ENCODE results near the gene DLX4.

DLX4 gene

GRCh38 chr17:49968405-49969133, 421 bp upstream of the DLX4 start:
- peak in 2 of 56 donors; percentile 8 to 20 for DNase-seq

DNA sequence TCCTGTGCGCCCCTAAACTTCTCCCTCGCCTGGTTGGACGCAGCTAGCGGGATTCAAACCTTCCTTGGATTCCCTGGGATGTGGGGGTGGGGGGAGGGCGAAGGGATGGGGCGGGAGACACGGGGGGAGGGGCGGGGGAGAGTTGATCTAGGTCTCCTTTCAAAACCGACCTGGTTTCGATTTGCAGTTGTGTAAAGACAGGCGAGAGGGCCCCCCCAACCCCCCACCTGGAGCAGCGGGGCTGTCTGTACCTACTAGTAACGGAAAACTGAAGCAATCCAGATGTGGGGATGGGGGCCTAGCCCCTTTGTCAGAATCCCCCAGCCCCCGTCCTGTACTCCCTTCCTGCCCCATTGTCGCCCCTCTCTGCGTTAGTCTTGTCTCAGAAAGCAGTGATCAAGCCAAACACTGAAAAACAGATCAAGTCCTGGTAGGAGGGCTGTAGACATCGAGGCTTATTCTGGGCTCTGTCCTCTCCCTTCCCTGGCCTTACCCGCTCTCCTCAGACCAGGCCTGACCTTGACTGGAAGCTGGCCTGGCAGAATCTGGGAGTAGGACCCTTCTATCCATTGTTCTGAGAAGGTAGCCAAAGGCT, 902 bp downstream of the DLX4 start:
- no peak for DNase-seq

DNA sequence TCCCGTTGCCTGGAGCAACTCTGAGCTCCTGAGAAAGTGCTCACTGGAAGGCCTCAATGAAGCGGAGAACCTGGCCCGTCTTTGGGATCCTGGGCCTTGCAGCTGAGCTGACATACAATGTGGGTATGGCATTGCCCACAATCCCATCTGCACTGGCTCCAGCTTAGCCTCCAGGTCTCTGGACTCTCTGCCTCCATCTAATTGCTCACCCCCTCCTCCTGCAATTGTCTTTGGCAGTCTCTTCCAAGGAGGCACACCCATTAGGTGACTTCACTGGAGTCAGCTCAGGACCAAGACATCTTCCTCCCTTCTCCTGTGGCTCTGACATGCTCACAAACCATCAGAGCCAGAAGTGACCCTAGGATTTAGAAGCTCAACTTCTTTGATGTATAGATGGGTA, 1.5 kb downstream of the DLX4 start:
- DNase-seq: no peak

GRCh38 chr17:49971199-49971847, 2.3 kb downstream of the DLX4 start:
- no peak for DNase-seq

DNA sequence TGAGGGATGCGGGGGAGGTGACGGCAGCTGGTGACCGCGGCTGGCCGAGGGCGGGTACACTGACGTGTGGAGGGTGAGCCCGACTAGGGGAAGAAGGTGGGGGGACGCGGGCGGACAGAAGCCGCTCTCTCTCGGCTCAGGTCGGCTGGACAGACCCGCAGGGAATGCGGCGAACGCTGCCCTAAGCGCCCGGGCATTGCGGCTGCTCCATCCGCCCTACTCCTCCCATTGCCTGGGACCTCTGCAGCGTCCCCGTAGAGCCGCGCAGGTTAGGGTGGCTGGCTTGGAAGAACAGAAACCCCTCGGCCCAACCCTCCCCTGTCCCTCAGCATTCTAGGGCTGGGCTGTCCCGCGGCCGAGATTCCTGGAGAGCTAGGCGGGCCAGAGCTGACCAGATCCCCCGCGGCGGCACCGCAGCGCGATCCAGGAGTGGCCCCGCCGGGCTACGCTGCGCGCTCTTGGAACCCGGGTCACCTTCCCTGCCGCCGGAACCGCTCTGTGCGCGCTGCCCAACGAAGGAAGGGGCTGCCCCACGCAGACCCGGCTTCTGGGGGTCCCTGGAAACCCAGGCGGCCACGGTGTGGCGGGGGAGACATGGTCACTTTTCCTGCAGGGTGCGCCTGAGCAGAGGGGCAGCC, 3.0 kb downstream of the DLX4 start:
- no peak for DNase-seq

DNA sequence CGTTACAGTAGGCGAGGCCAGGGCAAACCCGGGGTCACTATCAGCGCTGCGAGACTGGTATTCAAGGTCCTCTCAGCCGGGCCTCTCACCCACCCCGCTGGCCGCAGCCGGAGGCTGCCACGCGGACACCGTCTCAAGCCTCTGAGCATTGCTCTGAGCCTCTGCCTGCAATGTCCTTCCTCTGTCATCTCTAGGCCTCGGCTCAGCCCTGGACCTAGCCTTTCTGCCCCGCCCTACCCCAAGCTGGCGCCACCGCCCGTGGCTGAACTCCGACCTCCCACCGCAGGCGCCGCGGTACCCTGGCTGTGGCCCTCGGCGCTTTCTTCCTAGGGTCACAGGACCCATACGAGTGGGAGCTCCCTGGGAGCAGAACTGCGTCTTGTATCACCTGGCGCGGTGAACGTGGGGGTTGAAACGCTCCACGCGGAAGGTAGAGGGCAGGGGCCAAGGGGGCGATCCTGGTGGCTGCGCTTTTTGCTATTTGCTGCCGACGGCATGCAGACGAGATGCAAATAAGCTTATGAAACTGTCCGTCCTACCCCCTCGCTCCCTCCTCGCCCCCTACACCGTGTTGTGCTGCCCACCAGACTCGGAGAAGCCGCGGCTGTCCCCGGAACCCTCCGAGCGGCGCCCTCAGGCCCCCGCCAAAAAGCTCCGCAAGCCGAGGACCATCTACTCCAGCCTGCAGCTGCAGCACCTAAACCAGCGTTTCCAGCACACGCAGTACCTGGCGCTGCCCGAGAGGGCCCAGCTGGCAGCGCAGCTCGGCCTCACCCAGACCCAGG, 3.7 kb downstream of the DLX4 start:
- no peak for DNase-seq

DNA sequence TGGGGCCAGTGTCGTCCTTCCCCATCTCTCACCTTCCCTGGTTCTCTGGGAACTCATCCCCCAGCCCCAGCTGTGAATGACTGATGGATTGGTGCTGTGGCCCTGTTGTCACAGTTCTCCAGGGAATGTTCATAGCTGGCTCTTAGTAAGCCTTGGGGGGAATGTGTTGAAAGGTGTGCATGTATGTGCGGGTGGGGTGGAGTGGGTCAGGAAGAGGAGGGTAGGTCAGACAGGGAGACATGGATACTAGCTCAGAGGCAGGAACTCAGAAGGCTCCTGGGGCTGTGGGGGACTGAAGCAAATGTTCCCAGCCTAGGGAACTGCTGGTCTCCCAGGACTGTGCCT, 4.3 kb downstream of the DLX4 start:
- no peak for DNase-seq

DNA sequence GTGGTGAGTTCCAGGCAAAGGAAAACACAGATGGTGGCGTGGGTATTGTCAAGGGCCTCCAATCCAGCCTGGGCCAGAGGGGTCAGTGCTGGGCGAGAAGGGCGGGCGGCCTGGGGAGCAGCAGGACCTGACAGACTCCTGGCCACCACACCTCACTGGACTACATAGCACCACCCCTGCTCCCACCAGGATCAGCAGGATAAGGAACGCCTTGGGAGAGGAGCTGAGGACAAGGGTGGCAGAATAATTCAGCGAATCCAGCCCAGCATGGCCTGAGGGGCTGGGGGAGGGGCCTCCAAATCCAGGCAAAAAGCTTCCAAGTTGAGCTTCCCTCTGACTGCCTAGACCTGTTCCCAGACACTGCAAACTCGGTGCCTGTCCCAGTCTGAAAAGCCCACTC, 6.5 kb downstream of the DLX4 start:
- no peak for DNase-seq

DNA sequence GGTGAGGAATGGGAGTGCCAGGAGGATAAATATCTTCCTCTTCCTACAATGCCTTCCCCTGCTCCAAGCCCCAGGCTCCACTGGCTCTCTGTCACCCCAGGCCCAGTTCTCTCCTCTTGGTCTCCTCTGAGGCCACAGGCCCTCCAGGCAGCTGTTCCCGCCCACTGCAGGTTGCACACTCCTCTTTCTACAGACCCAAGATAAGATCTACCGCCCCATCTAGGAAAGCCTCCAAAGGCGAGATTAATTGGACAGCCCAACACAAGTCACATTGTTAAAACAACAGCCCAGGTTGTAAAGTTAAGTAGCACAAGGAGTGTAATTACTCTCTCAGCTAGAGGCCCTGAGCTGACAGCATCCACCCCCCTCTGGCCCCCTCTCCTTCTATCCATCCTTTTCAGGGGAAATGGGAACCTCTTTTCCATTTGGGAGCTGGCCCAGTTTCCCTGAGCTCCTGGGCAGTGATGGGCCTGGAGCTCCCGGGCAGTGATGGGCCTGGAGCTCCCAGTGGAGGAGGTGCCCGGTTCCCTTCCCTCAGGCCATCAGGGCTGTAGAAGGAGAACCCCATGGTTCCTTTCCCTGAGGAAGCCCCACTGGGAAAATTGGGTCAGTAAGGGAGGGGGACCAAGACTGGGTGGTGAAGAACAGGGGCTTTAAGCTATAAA, 7.3 kb downstream of the DLX4 start:
- no peak for DNase-seq

- DNase-seq: no peak
Observed at GRCh38 chr17:49976828-49977202, 7.8 kb downstream of the DLX4 start.

DNA sequence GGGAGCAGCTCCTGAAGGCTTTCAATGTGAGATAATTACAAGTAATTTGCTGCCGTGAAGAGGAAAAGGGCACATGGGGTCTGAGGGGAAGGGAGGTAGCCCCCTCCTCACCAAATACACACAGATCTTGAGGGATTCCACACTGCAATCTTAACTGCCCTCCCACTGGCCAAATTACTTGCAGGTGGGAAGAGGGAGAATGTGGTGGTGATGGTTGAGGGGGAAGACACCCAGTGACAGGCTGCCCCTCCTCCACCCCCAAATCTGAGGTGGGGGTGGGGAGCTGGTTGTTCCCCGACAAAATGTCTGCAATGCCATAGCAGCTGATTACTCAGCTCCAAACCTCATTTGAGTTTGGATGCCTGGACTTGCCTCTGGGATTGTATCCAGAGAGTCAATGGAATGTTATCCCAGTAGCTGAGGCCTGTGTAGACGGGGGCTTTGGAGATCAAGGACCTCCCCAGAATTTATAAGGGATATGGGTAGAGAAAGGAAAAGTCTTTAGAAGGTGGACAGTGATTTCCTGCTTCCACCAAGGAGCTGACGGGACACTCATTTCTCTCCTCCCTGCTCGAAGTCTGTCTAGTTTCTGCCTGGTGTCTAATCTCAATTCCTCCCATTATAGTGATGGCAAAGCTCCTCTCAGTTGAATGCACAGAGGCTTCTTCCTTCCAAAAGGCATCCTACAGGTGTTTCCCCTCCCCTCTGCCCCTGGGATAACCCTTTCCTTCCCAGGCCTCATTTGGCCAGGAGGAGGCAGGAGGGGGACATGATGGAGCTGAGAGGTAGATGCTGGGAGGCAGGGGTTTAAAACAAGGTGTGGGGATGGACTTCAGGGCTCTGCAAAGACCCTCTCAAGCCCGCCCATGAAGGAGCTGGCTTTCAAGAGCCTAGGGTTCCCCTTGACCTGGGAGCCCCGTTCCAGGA, 8.7 kb downstream of the DLX4 start:
- no peak for DNase-seq

DNA sequence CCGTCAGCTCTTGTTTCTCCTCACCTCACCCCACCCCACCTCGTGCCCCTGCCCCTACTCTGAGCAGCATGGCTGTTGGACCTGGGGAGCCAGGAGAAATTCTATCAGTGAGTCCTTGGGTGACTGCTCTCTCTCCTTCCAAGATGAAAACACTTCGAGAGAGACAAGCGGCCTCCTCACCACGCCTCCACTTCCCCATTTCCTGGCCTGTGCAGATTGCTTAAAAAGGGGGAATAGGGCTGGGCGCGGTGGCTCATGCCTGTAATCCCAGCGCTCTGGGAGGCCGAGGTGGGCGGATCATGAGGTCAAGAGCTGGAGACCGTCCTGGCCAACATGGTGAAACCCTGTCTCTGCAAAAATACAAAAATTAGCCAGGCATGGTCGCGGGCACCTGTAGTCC, 9.5 kb downstream of the DLX4 start:
- no peak for DNase-seq

DNA sequence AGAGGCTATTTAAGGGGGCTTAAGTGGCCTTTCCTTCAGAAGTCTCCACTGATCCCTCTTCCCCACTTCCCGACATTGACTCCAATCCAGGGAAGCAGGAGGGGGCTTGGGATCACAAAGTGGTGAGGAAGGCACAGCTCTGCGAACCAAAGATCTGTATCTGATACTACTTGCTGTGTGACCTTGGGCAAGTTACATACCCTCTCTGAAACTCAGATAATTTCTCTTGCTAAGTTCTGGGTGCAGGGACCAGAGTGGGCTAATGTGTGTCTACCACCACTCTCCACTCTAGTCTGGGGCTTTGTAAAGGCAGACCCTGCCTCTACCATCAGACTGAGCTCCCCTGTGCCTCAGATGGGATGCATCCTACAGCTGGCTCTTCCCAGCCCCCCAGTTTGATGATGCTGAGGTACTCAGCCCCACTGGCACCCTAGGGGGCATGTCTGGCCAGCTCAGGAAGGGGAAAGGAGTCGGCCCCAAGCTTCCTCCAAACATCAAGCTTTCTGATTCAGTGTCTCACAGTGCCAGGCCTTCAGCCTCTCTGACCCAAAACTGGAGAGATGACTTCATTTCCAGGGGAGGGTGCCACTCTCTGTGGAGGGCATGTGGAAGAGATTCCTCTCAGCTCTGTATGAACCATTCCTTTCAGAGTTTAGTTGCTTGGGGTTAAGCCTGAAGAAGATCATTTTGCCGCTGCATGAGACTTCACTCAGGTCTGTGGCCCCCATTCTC, 10.9 kb downstream of the DLX4 start:
- DNase-seq: no peak

DNA sequence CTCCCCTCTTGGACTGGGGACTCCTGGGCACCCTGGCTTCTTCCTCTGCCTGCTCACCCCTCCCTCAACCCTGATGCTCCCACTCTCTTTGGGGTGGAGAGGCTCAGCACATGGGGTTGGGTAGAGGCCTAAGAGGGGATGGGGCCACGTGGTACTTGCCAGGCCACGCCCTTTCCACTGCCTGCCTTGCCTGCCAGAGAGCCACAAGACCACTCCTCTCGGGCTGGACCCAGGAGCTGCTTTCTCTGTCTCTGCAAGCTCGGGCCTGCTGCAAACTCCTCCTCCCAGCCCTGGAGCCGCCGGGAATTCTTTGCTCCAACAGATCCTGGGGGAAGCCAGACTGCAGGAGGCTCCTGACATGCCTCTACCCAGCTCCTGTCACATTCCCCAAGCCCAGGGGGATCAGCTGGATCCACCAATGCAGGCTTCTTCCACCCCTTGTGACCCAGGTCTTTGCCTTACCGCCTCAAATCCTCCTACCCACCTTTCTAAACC, 11.8 kb downstream of the DLX4 start:
- no peak for DNase-seq

- DNase-seq: no peak
Observed at GRCh38 chr17:49984283-49984682, 15.3 kb downstream of the DLX4 start.

DNA sequence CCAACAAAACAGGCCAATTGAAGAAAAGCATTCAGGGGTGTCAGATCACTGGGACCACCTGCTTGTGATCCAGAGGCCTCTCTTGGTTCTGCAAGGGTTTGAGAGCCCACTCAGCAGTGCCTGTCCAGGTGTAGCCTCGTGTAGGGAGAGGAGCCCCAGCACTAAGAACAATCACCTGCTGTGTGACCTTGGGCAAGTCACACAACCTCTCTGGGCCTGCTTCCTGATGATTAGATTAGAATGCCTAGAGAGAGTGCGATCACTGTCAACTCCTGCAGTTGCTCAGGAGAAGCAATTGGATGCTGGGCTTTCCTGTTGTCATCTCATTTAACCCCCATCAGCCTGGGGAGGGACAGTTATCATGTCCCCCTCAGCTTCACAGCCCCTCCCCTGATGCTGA, 15.8 kb downstream of the DLX4 start:
- no peak for DNase-seq

DNA sequence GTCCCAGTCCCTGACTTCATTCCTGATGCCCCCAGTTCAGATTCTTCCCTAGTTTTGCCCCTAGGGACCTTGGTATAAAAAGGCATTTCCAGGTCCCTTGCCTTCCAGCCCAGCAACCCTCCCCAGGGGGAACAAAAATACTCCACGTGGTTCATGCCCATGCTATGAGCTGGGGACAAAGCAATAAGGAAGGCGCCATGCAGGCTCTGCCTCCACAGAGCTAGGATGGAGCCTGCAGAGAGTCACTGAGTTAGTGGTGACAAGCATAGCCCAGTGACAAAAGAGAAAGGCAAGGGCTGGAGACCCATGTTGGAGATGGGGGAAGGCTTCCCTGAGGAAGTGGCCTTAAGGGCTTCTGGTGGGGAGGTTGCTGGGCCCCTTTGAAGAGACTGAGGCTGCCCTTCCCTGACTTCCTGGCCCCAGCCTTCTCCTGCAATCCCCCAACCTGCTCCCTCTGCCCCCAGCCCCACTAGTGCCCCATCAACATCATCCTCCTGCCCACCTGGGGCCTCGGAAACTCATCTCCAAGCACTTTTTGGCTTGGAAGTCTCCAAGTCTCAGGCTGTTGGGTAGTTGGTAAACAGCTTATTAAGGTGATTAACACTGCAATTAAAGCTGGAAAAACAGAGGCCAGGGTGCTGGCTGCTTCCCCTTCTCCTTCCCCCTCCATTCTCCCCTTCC, 16.5 kb downstream of the DLX4 start:
- DNase-seq: no peak
